Stimulated activated CD8-positive, alpha-beta memory T cell treated with anti-CD3 and anti-CD28 coated beads, Interleukin-4, amount 100 ng/mL, for 24 hours (primary cell): ENCODE measurements around the gene ITGA8.
"Not testable (repeated sequence)": the region's sequence is repeated elsewhere in the genome, so short reads cannot be mapped to it uniquely, and the experiment has no call there.

Experiments used
- DNase-seq: peaks from one replicate; pipeline ENCODE4 v3.0.0-alpha.2; 2020; ENCODE audit warnings: low read depth

Gene ITGA8

DNA sequence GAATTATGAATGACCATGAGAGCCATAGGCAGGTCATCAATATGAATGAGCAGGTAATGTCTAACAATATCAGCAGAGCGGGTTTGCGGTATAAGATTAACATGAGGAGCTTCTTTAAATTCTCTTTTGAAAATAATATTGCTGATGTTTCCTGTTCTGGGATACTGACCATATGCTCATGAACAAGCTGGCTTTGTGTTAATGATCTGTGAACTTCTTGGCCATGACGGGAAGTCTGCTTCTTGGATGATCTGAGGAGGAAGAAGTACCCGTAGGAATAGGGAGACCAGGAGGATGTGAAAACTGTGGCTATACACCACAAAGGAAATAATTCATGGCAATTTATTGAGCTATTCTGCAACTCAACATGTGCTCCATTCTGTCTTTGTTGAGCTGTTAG lies 38.6 kb downstream of the ITGA8 start:
- no peak for DNase-seq

DNA sequence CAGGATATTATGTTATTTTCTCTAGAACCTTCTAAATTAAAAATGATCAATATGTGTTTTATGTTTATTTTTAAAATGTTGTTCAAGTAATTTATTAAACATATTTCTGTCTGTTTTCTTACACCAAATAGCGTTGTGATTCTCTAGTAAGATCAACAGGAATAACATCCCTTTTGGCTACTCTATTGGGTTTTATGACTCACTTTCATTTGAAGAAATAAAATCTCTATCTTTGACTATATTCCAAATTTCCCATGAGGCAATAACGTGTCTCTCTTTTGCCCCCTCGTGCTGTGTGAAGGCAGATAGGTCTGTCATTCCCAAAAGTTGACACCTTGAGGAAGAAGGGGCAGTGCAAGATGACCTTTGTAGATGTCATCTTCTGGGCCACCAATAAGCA lies 40.9 kb downstream of the ITGA8 start:
- no peak for DNase-seq

DNA sequence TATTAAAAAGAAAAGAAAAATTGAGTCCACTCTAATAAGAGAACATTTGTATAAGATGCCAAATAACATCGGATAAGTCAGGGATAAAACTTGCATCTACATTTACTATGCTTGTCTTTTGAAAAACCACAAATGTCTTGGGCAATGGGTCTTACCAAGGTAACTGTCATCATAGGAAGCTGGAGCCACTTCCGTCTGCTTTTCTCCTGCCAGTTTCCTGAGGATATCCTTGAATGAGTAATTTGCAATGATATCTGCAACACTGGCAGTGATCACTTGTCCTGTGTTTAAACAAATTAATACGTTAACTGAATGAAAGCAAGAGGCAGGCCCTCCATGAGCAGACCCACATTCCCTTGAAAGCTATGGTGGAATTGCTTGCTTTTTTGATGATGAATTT lies 47.3 kb downstream of the ITGA8 start:
- no peak for DNase-seq

DNA sequence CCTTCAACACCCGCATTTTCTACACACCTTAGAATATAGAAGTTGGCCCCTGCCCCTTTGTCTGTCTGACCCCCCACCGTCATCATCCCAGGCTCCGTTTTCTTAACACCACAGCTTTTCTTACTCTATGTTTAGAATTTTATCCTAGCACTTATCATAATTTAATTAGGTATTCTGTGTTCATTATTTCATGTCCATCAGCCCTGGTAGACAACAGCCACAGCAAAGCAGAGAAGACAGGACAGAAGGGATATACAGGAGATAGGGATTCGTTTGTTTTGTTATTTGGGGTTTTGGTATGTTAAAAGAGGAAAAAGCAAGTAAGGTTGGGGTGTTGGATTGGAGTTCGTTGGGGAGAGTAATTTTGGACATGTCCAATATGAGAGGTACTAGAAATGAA lies 48.8 kb downstream of the ITGA8 start:
- no peak for DNase-seq

DNA sequence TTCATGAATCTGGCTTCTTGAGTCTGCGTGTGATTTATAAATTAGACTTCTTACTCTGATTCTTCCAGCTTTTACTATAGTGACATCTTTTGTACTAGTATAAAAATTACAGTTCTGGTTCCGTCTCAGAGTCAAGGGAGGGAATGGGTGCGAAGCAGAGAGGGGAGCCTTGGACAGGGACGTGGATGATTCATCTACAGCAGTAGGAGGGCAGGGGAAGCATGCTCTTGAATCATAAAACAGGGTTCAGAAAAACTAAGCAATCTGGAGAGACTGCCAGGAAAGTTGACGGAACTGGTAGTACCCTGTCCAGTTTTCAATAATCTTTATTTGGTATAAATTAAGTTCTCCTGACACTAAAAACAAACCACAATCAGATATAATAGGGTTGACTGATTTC lies 58.1 kb downstream of the ITGA8 start:
- DNase-seq = no peak

DNA sequence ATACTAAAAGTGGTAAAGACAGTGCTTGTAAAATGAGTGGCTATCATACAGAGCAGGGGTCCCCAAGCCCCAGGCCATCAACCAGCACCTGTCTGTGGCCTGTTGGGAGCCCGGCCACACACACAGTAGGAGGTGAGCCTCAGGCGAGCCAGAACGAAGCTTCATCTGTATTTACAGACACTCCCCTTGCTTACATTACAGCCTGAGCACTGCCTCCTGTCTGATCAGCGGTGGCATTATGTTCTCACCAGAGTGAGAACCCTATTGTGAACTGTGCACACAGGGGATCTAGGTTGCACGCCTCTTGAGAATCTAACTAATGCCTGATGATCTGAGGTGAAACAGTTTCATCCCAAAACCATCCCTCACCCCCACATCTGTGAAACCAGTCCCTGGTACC lies 58.7 kb downstream of the ITGA8 start:
- no peak for DNase-seq

DNA sequence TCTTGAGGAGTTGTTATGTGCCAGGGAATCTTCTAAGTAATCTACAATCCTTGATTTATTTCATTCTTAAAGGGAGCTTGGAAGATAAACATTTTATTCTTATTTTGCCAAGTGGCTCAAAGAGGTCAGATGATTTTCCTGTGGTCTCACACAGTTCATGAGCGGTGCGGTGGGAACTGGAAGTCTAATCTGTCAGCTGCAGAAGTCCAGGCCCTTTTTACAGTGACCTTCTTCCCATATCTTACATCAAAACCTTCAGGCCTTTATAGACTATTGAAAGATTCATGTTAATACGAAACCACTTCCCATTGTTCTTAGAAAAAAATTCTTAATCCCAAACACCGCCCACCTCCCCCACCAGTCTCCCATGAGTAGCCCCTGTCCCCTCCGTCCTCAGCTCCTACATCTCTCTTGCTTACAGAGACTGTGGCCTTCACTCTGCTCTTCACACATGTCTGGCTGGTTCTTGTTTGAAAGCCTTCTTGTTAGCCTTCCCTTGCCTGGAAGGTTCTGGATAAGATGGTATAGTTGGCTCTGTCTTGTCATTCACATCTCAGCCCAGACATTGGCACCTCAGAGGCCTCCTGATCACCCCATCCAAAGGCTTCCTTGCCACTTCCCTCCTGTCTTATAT lies 61.5 kb downstream of the ITGA8 start:
- DNase-seq = no peak

DNA sequence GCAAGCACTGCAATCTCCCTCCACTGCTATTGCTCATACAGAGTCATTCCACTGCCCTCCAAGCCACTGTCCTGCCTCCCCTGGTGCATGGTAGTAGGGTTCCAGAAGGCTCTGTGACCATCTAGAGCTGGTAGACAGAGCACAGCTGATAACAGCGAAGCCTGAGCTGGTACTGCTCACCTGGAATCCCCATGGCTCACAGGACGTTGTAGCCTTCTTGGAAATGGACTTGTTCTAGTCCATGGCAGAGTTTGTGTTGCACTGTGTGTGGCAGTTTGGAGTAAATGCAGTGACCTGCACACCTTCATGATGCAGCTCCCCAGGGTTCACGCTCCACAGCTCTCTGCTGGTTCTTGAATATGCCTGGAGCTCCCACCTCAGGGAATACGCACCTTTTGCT lies 67.0 kb downstream of the ITGA8 start:
- no peak for DNase-seq

- no peak for DNase-seq
These were observed 67.6 kb downstream of the ITGA8 start for GRCh38 chr10:15652117-15652516.

DNA sequence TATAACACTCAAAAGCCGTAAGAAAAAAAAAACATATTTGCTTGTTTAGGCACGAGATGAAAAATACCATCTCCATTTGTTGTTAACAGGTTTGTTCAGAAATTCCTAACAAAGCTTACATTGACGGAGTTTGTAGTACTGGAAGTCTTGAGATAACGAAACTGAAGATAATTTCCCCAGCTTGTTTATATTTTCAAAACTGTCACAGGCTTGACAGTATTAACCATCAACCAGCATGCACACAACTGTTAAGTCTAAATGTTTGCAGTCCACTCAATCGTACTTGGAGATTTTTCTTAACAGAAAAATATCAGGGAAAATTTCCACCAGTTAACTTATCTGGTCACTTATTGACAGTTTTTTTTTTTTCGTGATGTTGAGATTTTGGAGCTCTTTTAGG lies 68.5 kb downstream of the ITGA8 start:
- no peak for DNase-seq

GRCh38 chr10:15642095-15642494 lies 77.6 kb downstream of the ITGA8 start:
- DNase-seq = no peak

- DNase-seq = no peak
These were observed 79.1 kb downstream of the ITGA8 start for GRCh38 chr10:15640536-15641085.

DNA sequence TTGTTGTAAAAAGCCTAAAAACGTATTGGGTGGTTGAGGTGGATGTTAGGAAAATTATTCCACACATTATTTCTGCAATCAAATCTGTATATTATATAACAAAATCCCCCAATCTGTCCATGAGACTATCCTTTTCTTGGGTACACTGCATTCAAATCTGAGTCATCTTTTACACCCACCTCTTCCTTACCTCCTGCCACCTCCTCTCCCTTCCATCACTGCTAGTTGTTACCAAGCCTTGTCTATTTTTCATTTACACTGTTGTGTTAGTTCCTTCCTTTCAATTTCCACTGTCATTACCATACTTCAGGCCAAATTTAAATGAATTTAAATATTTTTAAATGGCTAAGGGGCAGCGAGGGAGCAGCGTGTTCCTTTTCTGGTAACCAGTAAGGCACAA lies 83.3 kb downstream of the ITGA8 start:
- DNase-seq = no peak

DNA sequence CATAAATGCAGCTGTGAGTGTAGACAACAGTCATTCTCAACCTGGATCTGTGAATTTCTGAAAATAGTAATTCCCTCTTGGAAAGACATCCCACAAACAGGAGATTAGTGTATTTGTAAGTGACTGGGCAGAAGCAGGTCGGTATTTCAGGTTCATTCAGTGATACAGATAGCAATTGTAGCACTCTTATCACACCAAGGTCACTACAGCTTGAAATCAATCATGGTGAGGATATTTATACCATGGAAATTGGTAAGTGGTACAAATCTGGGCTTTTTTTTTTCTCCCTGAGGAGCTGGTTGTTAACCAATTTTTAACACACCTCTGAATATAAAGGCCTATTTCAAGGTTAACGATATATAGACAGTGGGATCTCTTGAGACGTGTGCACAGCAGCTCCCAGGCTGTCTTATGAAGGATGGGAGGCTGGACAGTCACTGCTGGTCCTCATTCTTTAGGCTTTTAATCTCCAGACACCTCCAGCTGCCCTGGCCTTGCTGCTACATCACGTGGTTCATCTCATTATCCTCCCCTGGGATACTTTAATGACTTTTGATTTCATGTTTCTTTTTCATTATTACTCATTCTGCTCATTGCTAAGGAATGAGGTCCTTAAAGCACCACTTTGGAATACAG lies 87.1 kb downstream of the ITGA8 start:
- DNase-seq = no peak

DNA sequence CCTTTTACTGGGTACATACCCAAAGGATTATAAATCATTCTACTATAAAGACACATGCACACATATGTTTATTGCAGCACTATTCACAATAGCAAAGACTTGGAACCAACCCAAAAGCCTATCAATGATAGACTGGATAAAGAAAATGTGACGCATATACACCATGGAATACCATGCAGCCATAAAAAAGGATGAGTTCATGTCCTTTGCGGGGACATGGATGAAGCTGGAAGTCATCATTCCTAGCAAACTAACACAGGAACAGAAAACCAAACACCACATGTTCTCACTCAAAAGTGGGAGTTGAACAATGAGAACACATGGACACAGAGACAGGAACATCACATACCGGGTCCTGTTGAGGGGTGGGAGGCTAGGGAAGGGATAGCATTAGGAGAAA lies 88.5 kb downstream of the ITGA8 start:
- DNase-seq = not testable (repeated sequence)

DNA sequence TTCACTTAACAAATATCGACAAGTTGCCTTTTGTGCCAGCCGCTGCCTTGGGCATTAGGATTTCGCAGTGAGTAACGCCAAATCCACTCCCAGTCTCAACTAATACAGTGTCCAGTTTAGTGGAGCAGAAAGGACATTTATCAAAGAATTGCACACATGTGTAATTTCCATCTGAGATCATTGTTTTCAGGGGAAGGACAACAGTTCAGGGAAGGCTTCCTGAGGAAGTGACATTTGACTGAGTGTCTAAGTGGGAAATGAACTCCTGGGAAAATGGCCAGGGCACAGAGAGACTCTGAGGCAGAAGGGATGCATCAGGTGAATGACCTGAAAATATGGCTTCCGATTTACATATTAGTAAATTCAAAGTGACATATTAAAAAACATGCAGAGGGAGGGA lies 89.4 kb downstream of the ITGA8 start:
- no peak for DNase-seq

- DNase-seq = no peak
These were observed 92.0 kb downstream of the ITGA8 start for GRCh38 chr10:15627617-15628196.

GRCh38 chr10:15626937-15627336 lies 92.8 kb downstream of the ITGA8 start:
- DNase-seq = no peak

DNA sequence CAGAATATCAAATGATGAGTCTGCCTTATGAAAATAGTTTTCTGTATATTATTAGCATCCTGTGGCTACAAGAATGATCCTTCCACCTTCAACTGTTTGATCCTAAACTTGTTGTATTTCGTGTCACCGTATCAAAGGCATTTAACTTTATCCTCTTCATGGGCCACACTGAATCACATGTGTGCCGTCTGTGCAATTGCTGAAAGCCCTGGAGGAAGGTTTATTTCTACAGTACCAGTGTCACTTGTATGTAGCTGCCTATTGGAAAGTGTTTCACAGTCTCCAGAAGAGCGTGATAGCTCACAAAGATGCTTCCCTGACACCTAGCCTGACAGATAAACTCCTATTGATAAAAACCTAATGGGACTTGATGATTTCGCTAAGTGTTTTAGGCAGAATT lies 94.5 kb downstream of the ITGA8 start:
- no peak for DNase-seq

DNA sequence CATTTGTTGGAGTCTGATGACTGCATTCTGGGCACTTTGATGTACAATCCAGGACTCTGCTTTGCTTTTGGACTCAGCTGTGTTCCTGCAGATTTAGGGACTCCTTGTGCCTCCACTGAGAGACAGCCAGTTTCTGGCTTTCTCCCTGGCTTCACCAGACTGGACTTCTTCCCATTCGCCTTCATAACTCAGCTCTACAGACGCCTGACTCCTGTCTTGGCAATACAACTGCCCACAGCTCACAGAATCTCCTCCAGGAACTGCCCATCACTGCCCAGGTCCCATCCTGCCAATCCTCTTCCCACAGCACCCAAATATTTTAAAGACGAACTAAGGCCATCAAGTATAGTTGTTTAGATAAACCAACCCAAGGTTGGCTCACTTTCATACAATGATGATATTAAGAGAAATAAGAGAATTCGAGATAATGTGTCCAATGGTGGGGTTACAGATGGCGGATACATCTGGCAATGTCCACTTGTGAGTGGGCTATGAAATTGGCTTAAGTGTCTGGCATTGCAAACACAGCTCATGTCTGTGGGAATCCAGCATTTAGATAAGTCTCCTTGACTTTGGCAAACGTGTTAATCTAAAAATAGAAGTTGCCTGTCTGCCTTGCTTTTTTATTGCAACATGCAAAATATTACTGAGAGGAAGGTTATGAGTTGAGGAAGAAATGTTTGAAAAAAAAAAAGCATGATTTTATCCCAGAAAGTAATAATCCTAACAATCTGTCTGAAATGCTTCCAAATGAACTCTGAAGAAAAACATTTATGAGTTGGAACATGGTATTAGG lies 95.1 kb downstream of the ITGA8 start:
- DNase-seq = no peak

DNA sequence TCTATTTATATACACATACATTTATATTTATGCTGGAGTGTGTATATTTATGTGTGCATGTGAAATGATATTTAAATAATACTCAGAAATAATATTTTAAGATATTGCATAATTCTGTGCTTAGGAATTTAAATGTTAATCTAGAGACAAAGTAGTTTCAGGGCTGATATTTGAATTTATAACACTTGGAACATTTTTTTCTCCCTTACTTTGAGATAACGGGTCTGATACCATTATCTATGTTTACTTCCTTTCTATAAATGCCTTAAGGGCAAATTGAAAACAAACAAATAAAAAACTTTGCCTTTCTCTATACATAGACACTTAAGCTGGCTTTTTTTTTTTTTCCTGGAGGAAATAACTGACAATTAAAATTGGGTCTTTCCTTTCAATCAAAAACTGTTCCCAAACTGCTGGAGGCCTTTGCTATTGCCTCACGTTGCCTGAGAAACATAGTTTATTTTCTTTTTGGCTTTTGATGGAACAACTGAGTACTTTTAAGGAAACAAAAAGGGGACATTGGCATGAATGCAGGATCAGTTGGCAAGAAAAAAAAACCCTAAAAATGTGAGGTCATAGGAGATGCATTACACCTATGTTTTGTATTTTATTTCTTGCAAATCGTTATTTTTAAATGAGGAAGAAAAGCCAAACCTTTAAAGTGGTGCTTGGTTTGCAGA lies 98.7 kb downstream of the ITGA8 start:
- DNase-seq = no peak

- DNase-seq = no peak
These were observed 99.4 kb downstream of the ITGA8 start for GRCh38 chr10:15620337-15620736.
